NCI-H146 (cell line): ENCODE data around the gene POP5.
A peak's percentile ranks its signal among the peaks of the same experiment; 100 is the strongest.

Experiments used
- DNase-seq: peaks from one replicate; lab custom pipeline; 2025; lab: John Stamatoyannopoulos, UW

Gene POP5

GRCh38 chr12:120588948-120589930 lies 8.0 kb upstream of the POP5 start:
- no peak for DNase-seq

GRCh38 chr12:120588371-120588770 lies 7.2 kb upstream of the POP5 start:
- no peak for DNase-seq

GRCh38 chr12:120586860-120587259 lies 5.7 kb upstream of the POP5 start:
- no peak for DNase-seq

GRCh38 chr12:120586206-120586605 lies 5.0 kb upstream of the POP5 start:
- DNase-seq: no peak

- peak; percentile 69 for DNase-seq
These were observed 3.3 kb upstream of the POP5 start for GRCh38 chr12:120584343-120585149.

- peak; percentile 71 for DNase-seq
These were observed 2.4 kb upstream of the POP5 start for GRCh38 chr12:120583478-120584030.

GRCh38 chr12:120581998-120582397 lies 796 bp upstream of the POP5 start:
- DNase-seq: no peak

- no peak for DNase-seq
These were observed 2.0 kb downstream of the POP5 start for GRCh38 chr12:120579179-120579578.

- DNase-seq: no peak
These were observed 7.1 kb downstream of the POP5 start for GRCh38 chr12:120574106-120574505.

GRCh38 chr12:120573560-120573959 lies 7.6 kb downstream of the POP5 start:
- no peak for DNase-seq

GRCh38 chr12:120571299-120571698 lies 9.9 kb downstream of the POP5 start:
- no peak for DNase-seq

GRCh38 chr12:120563495-120563894 lies 17.7 kb downstream of the POP5 start:
- DNase-seq: no peak

GRCh38 chr12:120562906-120563305 lies 18.3 kb downstream of the POP5 start:
- DNase-seq: no peak

- no peak for DNase-seq
These were observed 23.6 kb downstream of the POP5 start for GRCh38 chr12:120557589-120557988.

- DNase-seq: no peak
These were observed 26.5 kb downstream of the POP5 start for GRCh38 chr12:120554678-120555077.

GRCh38 chr12:120546050-120546386 lies 35.2 kb downstream of the POP5 start:
- DNase-seq: peak; percentile 22

GRCh38 chr12:120544691-120545090 lies 36.5 kb downstream of the POP5 start:
- DNase-seq: no peak

GRCh38 chr12:120542166-120542565 lies 39.0 kb downstream of the POP5 start:
- no peak for DNase-seq

- DNase-seq: no peak
These were observed 40.8 kb downstream of the POP5 start for GRCh38 chr12:120540445-120540844.

- no peak for DNase-seq
These were observed 41.9 kb downstream of the POP5 start for GRCh38 chr12:120539303-120539702.

- no peak for DNase-seq
These were observed 42.7 kb downstream of the POP5 start for GRCh38 chr12:120538281-120539156.

GRCh38 chr12:120537856-120538220 lies 43.4 kb downstream of the POP5 start:
- DNase-seq: no peak
